HepG2 (cell line): ENCODE data around the gene TBC1D16. TPM values are rescaled to one million over a fixed set of nuclear protein-coding genes. Genes with fewer than 3 reads are reported as not detected.

Experiments used
- CBX2 ChIP-seq, 2 experiments: fragments of 200-600 bp in 1 of 2; sonication (generic); formaldehyde crosslinking in 1 of 2; IDR thresholded peaks; 2 replicates each; pipeline versions ENCODE4 v1.7.0 to v1.8.1; 2018 to 2022; ENCODE audit warnings: low read depth in 2 of 2, low read length in 1 of 2, mild to moderate bottlenecking in 1 of 2, missing genetic modification reagents in 1 of 2
- CHCHD3 ChIP-seq: sonication (generic); formaldehyde crosslinking; IDR thresholded peaks from 2 replicates; pipeline ENCODE4 v1.8.0; 2022; ENCODE audit warnings: mild to moderate bottlenecking, missing genetic modification reagents, moderate library complexity
- EHMT2 ChIP-seq: fragments of 200-600 bp; sonication (generic); IDR thresholded peaks from 2 replicates; pipeline ENCODE4 v1.7.0; 2017; ENCODE audit warnings: antibody characterized with exemption, low read depth, low read length, borderline replicate concordance
- GTF3A ChIP-seq: sonication (generic); formaldehyde crosslinking; conservative IDR thresholded peaks from 2 replicates; pipeline ENCODE4 v1.4.0; 2020; ENCODE audit warnings: mild to moderate bottlenecking, missing genetic modification reagents
- KMT2A ChIP-seq: sonication (generic); formaldehyde crosslinking; IDR thresholded peaks from 2 replicates; pipeline ENCODE4 v1.4.0; 2020; ENCODE audit warnings: missing genetic modification reagents
- NCOR1 ChIP-seq: fragments of 200-600 bp; sonication (generic); IDR thresholded peaks from 2 replicates; pipeline ENCODE4 v1.7.0; 2017; ENCODE audit warnings: antibody characterized with exemption, low read length, borderline replicate concordance
- PAF1 ChIP-seq: IDR thresholded peaks from 2 replicates; pipeline ENCODE4 v1.6.1; 2016; ENCODE audit warnings: missing genetic modification reagents, missing compliant biosample characterization
- PITX1 ChIP-seq: sonication (generic); formaldehyde crosslinking; IDR thresholded peaks from 2 replicates; pipeline ENCODE4 v1.5.1; 2020; ENCODE audit warnings: mild to moderate bottlenecking, missing genetic modification reagents
- SSRP1 ChIP-seq: IDR thresholded peaks from 2 replicates; pipeline ENCODE4 v1.6.1; 2016; ENCODE audit warnings: control low read depth
- ZBTB42 ChIP-seq: sonication (generic); formaldehyde crosslinking; IDR thresholded peaks from 2 replicates; pipeline ENCODE4 v1.5.0; 2020; ENCODE audit warnings: mild to moderate bottlenecking, missing genetic modification reagents
- ZFX ChIP-seq: sonication (generic); formaldehyde crosslinking; IDR thresholded peaks from 2 replicates; pipeline ENCODE4 v1.4.0; 2020; ENCODE audit warnings: mild to moderate bottlenecking, low read depth, missing genetic modification reagents, moderate library complexity
- ZNF143 ChIP-seq: sonication (generic); formaldehyde crosslinking; IDR thresholded peaks from 2 replicates; pipeline ENCODE4 v1.4.0; 2020; ENCODE audit warnings: missing genetic modification reagents
- ZNF224 ChIP-seq: sonication (generic); formaldehyde crosslinking; IDR thresholded peaks from 2 replicates; pipeline ENCODE4 v1.5.0; 2020; ENCODE audit warnings: mild to moderate bottlenecking, missing genetic modification reagents
- ZNF335 ChIP-seq: sonication (generic); formaldehyde crosslinking; IDR thresholded peaks from 2 replicates; pipeline ENCODE4 v1.4.0; 2020; ENCODE audit warnings: missing genetic modification reagents
- ZNF572 ChIP-seq: sonication (generic); formaldehyde crosslinking; IDR thresholded peaks from 2 replicates; pipeline ENCODE4 v1.5.1; 2020; ENCODE audit warnings: mild to moderate bottlenecking, missing genetic modification reagents
- ZNF652 ChIP-seq: IDR thresholded peaks from 2 replicates; pipeline ENCODE4 v1.6.1; 2016; ENCODE audit warnings: low read depth, borderline replicate concordance
- ZNF660 ChIP-seq: sonication (generic); formaldehyde crosslinking; IDR thresholded peaks from 2 replicates; pipeline ENCODE4 v1.5.1; 2020; ENCODE audit warnings: mild to moderate bottlenecking, low read depth, missing genetic modification reagents, borderline replicate concordance
- ZNF672 ChIP-seq: sonication (generic); formaldehyde crosslinking; IDR thresholded peaks from 2 replicates; pipeline ENCODE4 v1.8.1; 2022; ENCODE audit warnings: missing genetic modification reagents
- ZNF713 ChIP-seq: sonication (generic); formaldehyde crosslinking; IDR thresholded peaks from 2 replicates; pipeline ENCODE4 v1.4.0; 2020; ENCODE audit warnings: mild to moderate bottlenecking, missing genetic modification reagents
- ZNF775 ChIP-seq: sonication (generic); formaldehyde crosslinking; IDR thresholded peaks from 2 replicates; pipeline ENCODE4 v1.4.0; 2020; ENCODE audit warnings: missing genetic modification reagents, mild to moderate bottlenecking, moderate library complexity, borderline replicate concordance
- polyA plus RNA-seq, 8 experiments: library from polyadenylated mRNA; depleted of rRNA in 3 of 8; stranded (reverse) in 7 of 8; unstranded in 1 of 8; fragments of >200 nt; fragmentation: Illumina TruSeq in 4 of 8; extraction: Trizol in 4 of 8; gene quantifications; 2 replicates each; pipeline versions ENCODE4 v1.2.1 to v1.2.3, GENCODE V29; 2011 to 2016; ENCODE audit warnings: low read depth in 4 of 8, missing spikeins in 1 of 8, mixed read lengths in 1 of 8; ENCODE audit not compliant: insufficient read depth in 1 of 8
- total RNA-seq, 5 experiments: library from RNA; depleted of rRNA; stranded (reverse); fragments of >200 nt; fragmentation: Illumina TruSeq; extraction: Trizol; gene quantifications; 2 replicates each; pipeline ENCODE4 v1.2.3, GENCODE V29; 2016; ENCODE audit warnings: low read depth in 1 of 5
- TF ChIP-seq, protein P1 (sequence below): sonication (generic); formaldehyde crosslinking; IDR thresholded peaks from 2 replicates; pipeline ENCODE4 v1.5.1; 2020; ENCODE audit warnings: missing genetic modification reagents, mild to moderate bottlenecking, borderline replicate concordance
- TF ChIP-seq, protein P2 (sequence below): sonication (generic); formaldehyde crosslinking; IDR thresholded peaks from 2 replicates; pipeline ENCODE4 v1.9.0; 2021; ENCODE audit warnings: missing genetic modification reagents, mild to moderate bottlenecking, borderline replicate concordance
- TF ChIP-seq, protein P3 (sequence below): IDR thresholded peaks from 2 replicates; pipeline ENCODE4 v1.6.1; 2016; ENCODE audit warnings: mild to moderate bottlenecking
- TF ChIP-seq, protein P4 (sequence below): sonication (generic); IDR thresholded peaks from 2 replicates; pipeline ENCODE4 v1.6.1; 2016; ENCODE audit warnings: low read depth, borderline replicate concordance

Gene TBC1D16
- total and polyA plus RNA-seq, 2 of the 13 experiments (the other 11 are each of a cell fraction or from before 2014, with no cell fraction given): 14.9 to 24.9 TPM

DNA sequence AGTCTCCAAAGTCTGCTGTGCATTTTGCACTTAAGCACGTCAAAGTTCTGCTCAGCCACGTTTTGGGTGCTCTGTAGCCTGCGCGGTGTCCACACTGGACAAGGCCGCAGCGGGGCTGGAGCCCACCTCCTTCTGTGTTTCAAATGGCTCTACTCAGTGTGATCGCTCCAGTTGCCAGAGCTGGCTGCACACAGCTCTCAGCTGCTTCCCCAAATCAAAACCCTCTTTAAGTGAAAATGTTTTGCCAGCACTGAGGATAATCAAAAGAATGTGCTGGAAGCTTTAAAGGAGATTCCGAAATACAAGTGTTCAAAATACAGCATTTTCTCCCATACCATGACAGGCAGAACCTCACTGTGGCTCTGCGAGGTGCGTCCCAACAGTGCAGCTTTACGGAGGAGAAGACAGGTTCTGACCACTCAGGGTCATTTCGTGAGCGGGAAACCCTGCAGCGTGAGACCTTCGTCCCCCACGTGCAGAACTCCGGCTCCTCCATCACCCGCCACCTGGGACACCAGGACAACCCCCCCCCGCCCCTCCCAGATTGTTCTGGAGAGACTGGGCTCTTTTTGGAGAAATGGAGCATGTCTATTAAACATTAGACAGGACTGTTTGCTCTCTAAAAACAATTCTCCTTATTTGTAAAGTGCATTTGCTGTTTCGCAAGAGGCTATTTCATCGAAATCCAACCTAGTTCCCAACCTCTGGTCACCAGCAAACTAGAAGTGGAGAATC lies 16.6 kb downstream of the TBC1D16 start (continued):
- TF ChIP-seq ZNF572 (CRISPR knock-in tag) (no peak; the same call in 1 of the 2 replicates), GTF3A (CRISPR knock-in tag) (no peak), CHCHD3 (no peak), ZNF224 (peak; percentile 71; the same call in 1 of the 2 replicates), ZNF143 (CRISPR knock-in tag) (no peak), NCOR1 (peak; percentile 41; the same call in 1 of the 2 replicates), PITX1 (0 out of 2 replicates have a peak, but pooled peaks have one; percentile 65), ZFX (0 out of 2 replicates have a peak, but pooled peaks have one; percentile 25), ZNF660 (CRISPR knock-in tag) (no peak), SSRP1 (CRISPR knock-in tag) (no peak; the same call in 1 of the 2 replicates), KMT2A (peak; percentile 71), PAF1 (no peak), ZNF672 (CRISPR knock-in tag) (no peak), ZNF775 (no peak), ZNF335 (CRISPR knock-in tag) (no peak), ZNF713 (CRISPR knock-in tag) (no peak), CBX2 (IDR thresholded peaks at IDR 0.05; ENCODE audit: low read depth, low read length) (no peak), CBX2 (CRISPR knock-in tag; IDR thresholded peaks at IDR 0.05; ENCODE audit: low read depth) (no peak), EHMT2 (no peak), ZNF652 (CRISPR knock-in tag) (no peak), ZBTB42 (no peak)
- TF ChIP-seq, protein P1, sequence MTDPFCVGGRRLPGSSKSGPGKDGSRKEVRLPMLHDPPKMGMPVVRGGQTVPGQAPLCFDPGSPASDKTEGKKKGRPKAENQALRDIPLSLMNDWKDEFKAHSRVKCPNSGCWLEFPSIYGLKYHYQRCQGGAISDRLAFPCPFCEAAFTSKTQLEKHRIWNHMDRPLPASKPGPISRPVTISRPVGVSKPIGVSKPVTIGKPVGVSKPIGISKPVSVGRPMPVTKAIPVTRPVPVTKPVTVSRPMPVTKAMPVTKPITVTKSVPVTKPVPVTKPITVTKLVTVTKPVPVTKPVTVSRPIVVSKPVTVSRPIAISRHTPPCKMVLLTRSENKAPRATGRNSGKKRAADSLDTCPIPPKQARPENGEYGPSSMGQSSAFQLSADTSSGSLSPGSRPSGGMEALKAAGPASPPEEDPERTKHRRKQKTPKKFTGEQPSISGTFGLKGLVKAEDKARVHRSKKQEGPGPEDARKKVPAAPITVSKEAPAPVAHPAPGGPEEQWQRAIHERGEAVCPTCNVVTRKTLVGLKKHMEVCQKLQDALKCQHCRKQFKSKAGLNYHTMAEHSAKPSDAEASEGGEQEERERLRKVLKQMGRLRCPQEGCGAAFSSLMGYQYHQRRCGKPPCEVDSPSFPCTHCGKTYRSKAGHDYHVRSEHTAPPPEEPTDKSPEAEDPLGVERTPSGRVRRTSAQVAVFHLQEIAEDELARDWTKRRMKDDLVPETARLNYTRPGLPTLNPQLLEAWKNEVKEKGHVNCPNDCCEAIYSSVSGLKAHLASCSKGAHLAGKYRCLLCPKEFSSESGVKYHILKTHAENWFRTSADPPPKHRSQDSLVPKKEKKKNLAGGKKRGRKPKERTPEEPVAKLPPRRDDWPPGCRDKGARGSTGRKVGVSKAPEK (CRISPR knock-in tag): no peak
- TF ChIP-seq, protein P2, sequence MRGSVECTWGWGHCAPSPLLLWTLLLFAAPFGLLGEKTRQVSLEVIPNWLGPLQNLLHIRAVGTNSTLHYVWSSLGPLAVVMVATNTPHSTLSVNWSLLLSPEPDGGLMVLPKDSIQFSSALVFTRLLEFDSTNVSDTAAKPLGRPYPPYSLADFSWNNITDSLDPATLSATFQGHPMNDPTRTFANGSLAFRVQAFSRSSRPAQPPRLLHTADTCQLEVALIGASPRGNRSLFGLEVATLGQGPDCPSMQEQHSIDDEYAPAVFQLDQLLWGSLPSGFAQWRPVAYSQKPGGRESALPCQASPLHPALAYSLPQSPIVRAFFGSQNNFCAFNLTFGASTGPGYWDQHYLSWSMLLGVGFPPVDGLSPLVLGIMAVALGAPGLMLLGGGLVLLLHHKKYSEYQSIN: no peak
- TF ChIP-seq, protein P3, sequence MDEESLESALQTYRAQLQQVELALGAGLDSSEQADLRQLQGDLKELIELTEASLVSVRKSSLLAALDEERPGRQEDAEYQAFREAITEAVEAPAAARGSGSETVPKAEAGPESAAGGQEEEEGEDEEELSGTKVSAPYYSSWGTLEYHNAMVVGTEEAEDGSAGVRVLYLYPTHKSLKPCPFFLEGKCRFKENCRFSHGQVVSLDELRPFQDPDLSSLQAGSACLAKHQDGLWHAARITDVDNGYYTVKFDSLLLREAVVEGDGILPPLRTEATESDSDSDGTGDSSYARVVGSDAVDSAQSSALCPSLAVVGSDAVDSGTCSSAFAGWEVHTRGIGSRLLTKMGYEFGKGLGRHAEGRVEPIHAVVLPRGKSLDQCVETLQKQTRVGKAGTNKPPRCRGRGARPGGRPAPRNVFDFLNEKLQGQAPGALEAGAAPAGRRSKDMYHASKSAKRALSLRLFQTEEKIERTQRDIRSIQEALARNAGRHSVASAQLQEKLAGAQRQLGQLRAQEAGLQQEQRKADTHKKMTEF (CRISPR knock-in tag): peak; percentile 59; the same call in 1 of the 2 replicates
- TF ChIP-seq, protein P4, sequence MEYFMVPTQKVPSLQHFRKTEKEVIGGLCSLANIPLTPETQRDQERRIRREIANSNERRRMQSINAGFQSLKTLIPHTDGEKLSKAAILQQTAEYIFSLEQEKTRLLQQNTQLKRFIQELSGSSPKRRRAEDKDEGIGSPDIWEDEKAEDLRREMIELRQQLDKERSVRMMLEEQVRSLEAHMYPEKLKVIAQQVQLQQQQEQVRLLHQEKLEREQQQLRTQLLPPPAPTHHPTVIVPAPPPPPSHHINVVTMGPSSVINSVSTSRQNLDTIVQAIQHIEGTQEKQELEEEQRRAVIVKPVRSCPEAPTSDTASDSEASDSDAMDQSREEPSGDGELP: peak; percentile 35; the same call in 1 of the 2 replicates
